B cell (primary cell): ENCODE data around the gene KIAA1217.

Source experiments
- EZH2 ChIP-seq: IDR thresholded peaks from 2 replicates; pipeline ENCODE4 v1.6.1; 2012; ENCODE audit warnings: borderline replicate concordance, low read depth, mild to moderate bottlenecking, moderate library complexity, low read length; ENCODE audit not compliant: insufficient read depth, poor library complexity, severe bottlenecking
- TF ChIP-seq, protein P1 (sequence below): fragments of 200-600 bp; IDR thresholded peaks from one replicate; pipeline ENCODE4 v1.8.0; 2022; ENCODE audit warnings: antibody characterized with exemption, mild to moderate bottlenecking

DNA sequence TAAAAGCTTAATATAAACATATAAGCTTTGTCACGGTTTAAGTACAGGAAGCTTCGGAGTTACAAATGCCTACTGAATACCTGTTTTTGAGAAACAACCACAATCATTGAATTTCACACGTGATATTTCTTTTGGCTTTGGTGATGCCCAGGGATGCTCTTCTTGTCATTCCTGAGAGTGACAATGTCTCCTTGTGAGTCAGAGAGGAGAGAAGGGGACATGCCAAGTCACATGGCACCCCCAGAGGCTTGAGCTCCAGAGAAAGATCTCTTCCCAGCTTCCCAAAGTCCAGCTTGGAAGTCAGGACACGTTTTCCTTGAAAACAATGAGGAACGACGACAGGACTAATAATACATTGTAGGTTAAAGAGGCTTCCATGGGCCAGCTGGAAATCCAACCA lies 272.3 kb downstream of the KIAA1217 start:
- TF ChIP-seq, protein P1, sequence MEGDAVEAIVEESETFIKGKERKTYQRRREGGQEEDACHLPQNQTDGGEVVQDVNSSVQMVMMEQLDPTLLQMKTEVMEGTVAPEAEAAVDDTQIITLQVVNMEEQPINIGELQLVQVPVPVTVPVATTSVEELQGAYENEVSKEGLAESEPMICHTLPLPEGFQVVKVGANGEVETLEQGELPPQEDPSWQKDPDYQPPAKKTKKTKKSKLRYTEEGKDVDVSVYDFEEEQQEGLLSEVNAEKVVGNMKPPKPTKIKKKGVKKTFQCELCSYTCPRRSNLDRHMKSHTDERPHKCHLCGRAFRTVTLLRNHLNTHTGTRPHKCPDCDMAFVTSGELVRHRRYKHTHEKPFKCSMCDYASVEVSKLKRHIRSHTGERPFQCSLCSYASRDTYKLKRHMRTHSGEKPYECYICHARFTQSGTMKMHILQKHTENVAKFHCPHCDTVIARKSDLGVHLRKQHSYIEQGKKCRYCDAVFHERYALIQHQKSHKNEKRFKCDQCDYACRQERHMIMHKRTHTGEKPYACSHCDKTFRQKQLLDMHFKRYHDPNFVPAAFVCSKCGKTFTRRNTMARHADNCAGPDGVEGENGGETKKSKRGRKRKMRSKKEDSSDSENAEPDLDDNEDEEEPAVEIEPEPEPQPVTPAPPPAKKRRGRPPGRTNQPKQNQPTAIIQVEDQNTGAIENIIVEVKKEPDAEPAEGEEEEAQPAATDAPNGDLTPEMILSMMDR: no peak
- TF ChIP-seq EZH2: no peak
